ENCODE measurements around the gene DPP6. TPM values are rescaled to one million over a fixed set of nuclear protein-coding genes. Genes with fewer than 3 reads are reported as not detected.

DPP6 gene
- total RNA-seq, 1 experiment from 2014 or later = not detected

GRCh38 chr7:154380771-154381170 is 328.6 kb downstream of the DPP6 start:
- POLR2A ChIA-PET (ENCODE audit: unreplicated experiment) = no interaction called here
- CTCF ChIA-PET = no interaction called here

DNA sequence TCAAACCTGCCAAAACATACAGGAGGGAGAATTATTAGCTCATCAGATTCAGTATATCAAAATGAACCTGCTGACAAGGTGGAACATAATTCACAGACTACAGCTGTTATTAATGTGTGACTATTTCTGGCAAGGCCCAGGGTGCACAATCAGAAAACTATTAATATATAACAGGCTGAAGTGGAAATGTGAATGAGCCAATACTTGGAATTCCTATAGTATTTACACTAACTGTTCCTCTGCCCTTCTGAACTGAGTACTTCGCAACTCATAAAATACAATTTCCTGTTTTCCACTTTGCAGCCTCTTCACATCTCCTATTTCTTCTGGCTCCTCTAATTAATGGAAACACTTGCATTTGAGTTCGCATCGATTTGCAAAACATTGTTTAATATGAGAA is 330.8 kb downstream of the DPP6 start:
- H2AFZ ChIP-seq = no peak overlapping the region
- H3K4me2 ChIP-seq = no peak overlapping the region
- POLR2A ChIA-PET (ENCODE audit: unreplicated experiment) = no interaction called here
- intact Hi-C loops (cut with micrococcal nuclease; ENCODE audit: unreplicated experiment) = no loop called here
- H4K20me1 ChIP-seq (ENCODE audit: insufficient read depth) = no peaks in the 10 kb centered on the region; the same call in 1 of the 2 replicates
- TF ChIP-seq CTCF (conservative IDR thresholded peaks at IDR 0.05) (no peak), EZH2 (IDR thresholded peaks at IDR 0.05; ENCODE audit: low read depth) (no peak)
- no peaks in the 10 kb centered on the region for H3K79me2 ChIP-seq (ENCODE audit: low read depth)
- no peak overlapping the region for H3K27ac ChIP-seq
- H3K4me1 ChIP-seq (replicated peaks; ENCODE audit: insufficient read depth) = no peaks in the 10 kb centered on the region
- CTCF ChIA-PET = no interaction called here
- H3K9me2 ChIP-seq (ENCODE audit: insufficient read depth) = no peaks in the 10 kb centered on the region
- H3F3A ChIP-seq (ENCODE audit: insufficient read depth, low read depth) = no peaks in the 10 kb centered on the region
- no peaks in the 10 kb centered on the region for H3K36me3 ChIP-seq (ENCODE audit: low read depth)
- no peaks in the 10 kb centered on the region; the same call in 1 of the 2 replicates for H3K9me3 ChIP-seq (ENCODE audit: insufficient read depth, low read depth)
- no peak for DNase-seq
- BruUV-seq (replicated peaks) = no TSS peak
- H3K4me3 ChIP-seq = no peak overlapping the region
- H3K27me3 ChIP-seq (ENCODE audit: insufficient read depth, low read depth) = peaks cover 76% of the 10 kb centered on the region

More at GRCh38 chr7:154380771-154381170, 328.6 kb downstream of the DPP6 start:
- Histone ChIP-seq H3K27me3 (ENCODE audit: insufficient read depth, low read depth) (peaks cover 67% of the 10 kb centered on the region), H3K4me3 (no peak overlapping the region), H3K36me3 (ENCODE audit: low read depth) (no peaks in the 10 kb centered on the region), H3K9me2 (ENCODE audit: insufficient read depth) (no peaks in the 10 kb centered on the region), H3K9me3 (ENCODE audit: insufficient read depth, low read depth) (no peaks in the 10 kb centered on the region; the same call in 1 of the 2 replicates), H3K4me2 (no peak overlapping the region), H3K79me2 (ENCODE audit: low read depth) (no peaks in the 10 kb centered on the region), H3K27ac (no peak overlapping the region), H2AFZ (no peak overlapping the region), H3K4me1 (replicated peaks; ENCODE audit: insufficient read depth) (no peaks in the 10 kb centered on the region), H3F3A (ENCODE audit: insufficient read depth, low read depth) (no peaks in the 10 kb centered on the region), H4K20me1 (ENCODE audit: insufficient read depth) (no peaks in the 10 kb centered on the region)
- DNase-seq = no peak
- intact Hi-C loops (cut with micrococcal nuclease; ENCODE audit: unreplicated experiment) = no loop called here
- no TSS peak for BruUV-seq (replicated peaks)
- TF ChIP-seq CTCF (conservative IDR thresholded peaks at IDR 0.05) (no peak), EZH2 (IDR thresholded peaks at IDR 0.05; ENCODE audit: low read depth) (no peak)

DNA sequence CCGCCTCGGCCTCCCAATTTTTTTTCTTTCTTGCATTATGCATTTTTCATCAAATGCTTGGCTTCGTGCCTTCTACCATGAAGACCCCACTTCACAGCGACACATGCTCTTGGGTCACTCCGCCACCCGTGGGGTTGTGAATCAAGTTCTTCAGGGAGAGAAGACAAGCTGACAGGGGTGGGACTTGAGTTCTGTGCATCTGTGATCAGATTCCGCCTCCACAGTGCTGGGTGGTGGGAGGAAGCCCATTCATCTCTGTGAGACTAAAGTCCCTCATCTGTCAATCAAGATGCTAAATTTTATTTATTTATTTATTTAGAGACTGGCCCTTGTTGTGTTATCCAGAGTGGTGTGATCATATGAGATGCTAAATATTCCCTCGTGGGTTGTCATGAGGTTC is 333.0 kb downstream of the DPP6 start:
- no peak for DNase-seq
- H4K20me1 ChIP-seq (ENCODE audit: insufficient read depth) = no peaks in the 10 kb centered on the region; the same call in 1 of the 2 replicates
- no peak for TF ChIP-seq EZH2 (IDR thresholded peaks at IDR 0.05; ENCODE audit: low read depth)
- TF ChIP-seq CTCF (conservative IDR thresholded peaks at IDR 0.05) = no peak
- no peak overlapping the region for H3K27ac ChIP-seq
- no TSS peak for BruUV-seq (replicated peaks)
- H3K4me2 ChIP-seq = no peak overlapping the region
- no peaks in the 10 kb centered on the region for H3F3A ChIP-seq (ENCODE audit: insufficient read depth, low read depth)
- H3K9me2 ChIP-seq (ENCODE audit: insufficient read depth) = no peaks in the 10 kb centered on the region
- intact Hi-C loops (cut with micrococcal nuclease; ENCODE audit: unreplicated experiment) = no loop called here
- H2AFZ ChIP-seq = no peak overlapping the region
- no peaks in the 10 kb centered on the region for H3K4me1 ChIP-seq (replicated peaks; ENCODE audit: insufficient read depth)
- H3K27me3 ChIP-seq (ENCODE audit: insufficient read depth, low read depth) = peaks cover 92% of the 10 kb centered on the region
- no peak overlapping the region for H3K4me3 ChIP-seq
- no peaks in the 10 kb centered on the region for H3K79me2 ChIP-seq (ENCODE audit: low read depth)
- H3K9me3 ChIP-seq (ENCODE audit: insufficient read depth, low read depth) = no peaks in the 10 kb centered on the region; the same call in 1 of the 2 replicates
- no peaks in the 10 kb centered on the region for H3K36me3 ChIP-seq (ENCODE audit: low read depth)
- CTCF ChIA-PET = no interaction called here
- POLR2A ChIA-PET (ENCODE audit: unreplicated experiment) = no interaction called here
